ENCODE measurements around the gene ARL8B. TPM values are rescaled to one million over a fixed set of nuclear protein-coding genes. Genes with fewer than 3 reads are reported as not detected.
A peak's percentile ranks its signal among the peaks of the same experiment; 100 is the strongest.

Gene ARL8B
- total and polyA plus RNA-seq, 10 of the 15 experiments (the other 5 are each of a cell fraction or from before 2014, with no cell fraction given), result 22.0 to 80.6 (median 43.7) TPM

DNA sequence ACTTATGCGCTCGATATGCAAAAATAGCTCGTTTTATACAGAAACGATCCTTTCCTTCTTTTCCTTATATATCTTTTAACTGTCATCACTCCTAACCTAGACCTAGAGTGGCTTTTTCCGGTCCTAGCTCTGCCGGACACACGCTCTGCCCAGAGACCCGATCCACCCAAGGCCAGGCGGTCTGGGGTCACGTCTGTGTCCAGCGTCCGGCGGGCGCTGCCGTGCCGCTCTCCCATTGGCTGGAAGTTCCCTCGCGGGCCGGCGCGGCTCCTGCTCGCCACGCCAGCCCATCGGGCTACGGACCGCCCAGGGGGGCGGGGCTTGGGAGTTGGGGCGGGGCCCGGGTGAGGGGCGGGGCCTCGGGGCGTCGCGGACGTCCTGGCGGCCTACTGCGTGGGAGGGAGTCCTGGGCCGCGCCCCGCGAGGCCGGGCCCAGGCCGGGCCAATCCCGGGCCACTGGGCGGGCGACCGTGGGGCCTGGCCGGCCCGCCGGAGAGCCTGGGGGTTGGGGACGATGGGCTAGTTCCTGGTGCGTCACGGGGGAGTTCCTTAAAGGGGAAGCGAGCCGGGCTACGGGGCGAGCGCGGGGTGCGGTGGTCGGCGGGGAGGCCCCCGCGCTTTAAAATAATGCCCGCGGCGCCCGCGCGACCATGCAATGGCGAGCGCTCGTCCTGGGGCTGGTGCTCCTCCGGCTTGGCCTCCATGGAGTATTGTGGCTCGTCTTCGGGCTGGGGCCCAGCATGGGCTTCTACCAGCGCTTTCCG is 65.2 kb downstream of the ARL8B start, which contains the start of gene EDEM1 (continued):
- TF ChIP-seq, protein P1, sequence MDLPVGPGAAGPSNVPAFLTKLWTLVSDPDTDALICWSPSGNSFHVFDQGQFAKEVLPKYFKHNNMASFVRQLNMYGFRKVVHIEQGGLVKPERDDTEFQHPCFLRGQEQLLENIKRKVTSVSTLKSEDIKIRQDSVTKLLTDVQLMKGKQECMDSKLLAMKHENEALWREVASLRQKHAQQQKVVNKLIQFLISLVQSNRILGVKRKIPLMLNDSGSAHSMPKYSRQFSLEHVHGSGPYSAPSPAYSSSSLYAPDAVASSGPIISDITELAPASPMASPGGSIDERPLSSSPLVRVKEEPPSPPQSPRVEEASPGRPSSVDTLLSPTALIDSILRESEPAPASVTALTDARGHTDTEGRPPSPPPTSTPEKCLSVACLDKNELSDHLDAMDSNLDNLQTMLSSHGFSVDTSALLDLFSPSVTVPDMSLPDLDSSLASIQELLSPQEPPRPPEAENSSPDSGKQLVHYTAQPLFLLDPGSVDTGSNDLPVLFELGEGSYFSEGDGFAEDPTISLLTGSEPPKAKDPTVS (IDR thresholded peaks at IDR 0.05; ENCODE audit: low read depth, low read length), result no peak
- TF ChIP-seq STAT3 (IDR thresholded peaks at IDR 0.05; ENCODE audit: low read depth, low read length) (no peak), SREBF2 (IDR thresholded peaks at IDR 0.05; ENCODE audit: low read length) (no peak), NR2C2 (IDR thresholded peaks at IDR 0.05; ENCODE audit: borderline replicate concordance, control insufficient read depth, insufficient read length, low read depth) (no peak), PAX8 (IDR thresholded peaks at IDR 0.05) (no peak), NBN (IDR thresholded peaks at IDR 0.05) (peak; percentile 26; the same call in 1 of the 2 replicates), IKZF1 (conservative IDR thresholded peaks at IDR 0.05) (no peak), ATF7 (IDR thresholded peaks at IDR 0.05; ENCODE audit: low read depth) (no peak), BMI1 (IDR thresholded peaks at IDR 0.05; ENCODE audit: borderline replicate concordance) (no peak), MXI1 (IDR thresholded peaks at IDR 0.05; ENCODE audit: low read depth, low read length) (peak; percentile 72), BACH1 (IDR thresholded peaks at IDR 0.05; ENCODE audit: borderline replicate concordance) (peak; percentile 8), HDAC6 (IDR thresholded peaks at IDR 0.05; ENCODE audit: unreplicated experiment) (no peak), MTA3 (IDR thresholded peaks at IDR 0.05; ENCODE audit: borderline replicate concordance, low read length) (no peak), POU2F2 (IDR thresholded peaks at IDR 0.05; ENCODE audit: borderline replicate concordance, low read depth, low read length) (0 out of 3 replicates have a peak, but pooled peaks have one; percentile 35), TARDBP (IDR thresholded peaks at IDR 0.05; ENCODE audit: borderline replicate concordance) (no peak), CHD4 (IDR thresholded peaks at IDR 0.05) (no peak)
- TF ChIP-seq, protein P2, sequence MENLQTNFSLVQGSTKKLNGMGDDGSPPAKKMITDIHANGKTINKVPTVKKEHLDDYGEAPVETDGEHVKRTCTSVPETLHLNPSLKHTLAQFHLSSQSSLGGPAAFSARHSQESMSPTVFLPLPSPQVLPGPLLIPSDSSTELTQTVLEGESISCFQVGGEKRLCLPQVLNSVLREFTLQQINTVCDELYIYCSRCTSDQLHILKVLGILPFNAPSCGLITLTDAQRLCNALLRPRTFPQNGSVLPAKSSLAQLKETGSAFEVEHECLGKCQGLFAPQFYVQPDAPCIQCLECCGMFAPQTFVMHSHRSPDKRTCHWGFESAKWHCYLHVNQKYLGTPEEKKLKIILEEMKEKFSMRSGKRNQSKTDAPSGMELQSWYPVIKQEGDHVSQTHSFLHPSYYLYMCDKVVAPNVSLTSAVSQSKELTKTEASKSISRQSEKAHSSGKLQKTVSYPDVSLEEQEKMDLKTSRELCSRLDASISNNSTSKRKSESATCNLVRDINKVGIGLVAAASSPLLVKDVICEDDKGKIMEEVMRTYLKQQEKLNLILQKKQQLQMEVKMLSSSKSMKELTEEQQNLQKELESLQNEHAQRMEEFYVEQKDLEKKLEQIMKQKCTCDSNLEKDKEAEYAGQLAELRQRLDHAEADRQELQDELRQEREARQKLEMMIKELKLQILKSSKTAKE (IDR thresholded peaks at IDR 0.05; ENCODE audit: low read depth, poor library complexity, severe bottlenecking), result no peak
- TF ChIP-seq, protein P3, sequence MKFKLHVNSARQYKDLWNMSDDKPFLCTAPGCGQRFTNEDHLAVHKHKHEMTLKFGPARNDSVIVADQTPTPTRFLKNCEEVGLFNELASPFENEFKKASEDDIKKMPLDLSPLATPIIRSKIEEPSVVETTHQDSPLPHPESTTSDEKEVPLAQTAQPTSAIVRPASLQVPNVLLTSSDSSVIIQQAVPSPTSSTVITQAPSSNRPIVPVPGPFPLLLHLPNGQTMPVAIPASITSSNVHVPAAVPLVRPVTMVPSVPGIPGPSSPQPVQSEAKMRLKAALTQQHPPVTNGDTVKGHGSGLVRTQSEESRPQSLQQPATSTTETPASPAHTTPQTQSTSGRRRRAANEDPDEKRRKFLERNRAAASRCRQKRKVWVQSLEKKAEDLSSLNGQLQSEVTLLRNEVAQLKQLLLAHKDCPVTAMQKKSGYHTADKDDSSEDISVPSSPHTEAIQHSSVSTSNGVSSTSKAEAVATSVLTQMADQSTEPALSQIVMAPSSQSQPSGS (IDR thresholded peaks at IDR 0.05; ENCODE audit: low read length), result no peak
- TF ChIP-seq, protein P4, sequence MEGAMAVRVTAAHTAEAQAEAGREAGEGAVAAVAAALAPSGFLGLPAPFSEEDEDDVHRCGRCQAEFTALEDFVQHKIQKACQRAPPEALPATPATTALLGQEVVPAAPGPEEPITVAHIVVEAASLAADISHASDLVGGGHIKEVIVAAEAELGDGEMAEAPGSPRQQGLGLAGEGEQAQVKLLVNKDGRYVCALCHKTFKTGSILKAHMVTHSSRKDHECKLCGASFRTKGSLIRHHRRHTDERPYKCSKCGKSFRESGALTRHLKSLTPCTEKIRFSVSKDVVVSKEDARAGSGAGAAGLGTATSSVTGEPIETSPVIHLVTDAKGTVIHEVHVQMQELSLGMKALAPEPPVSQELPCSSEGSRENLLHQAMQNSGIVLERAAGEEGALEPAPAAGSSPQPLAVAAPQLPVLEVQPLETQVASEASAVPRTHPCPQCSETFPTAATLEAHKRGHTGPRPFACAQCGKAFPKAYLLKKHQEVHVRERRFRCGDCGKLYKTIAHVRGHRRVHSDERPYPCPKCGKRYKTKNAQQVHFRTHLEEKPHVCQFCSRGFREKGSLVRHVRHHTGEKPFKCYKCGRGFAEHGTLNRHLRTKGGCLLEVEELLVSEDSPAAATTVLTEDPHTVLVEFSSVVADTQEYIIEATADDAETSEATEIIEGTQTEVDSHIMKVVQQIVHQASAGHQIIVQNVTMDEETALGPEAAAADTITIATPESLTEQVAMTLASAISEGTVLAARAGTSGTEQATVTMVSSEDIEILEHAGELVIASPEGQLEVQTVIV (IDR thresholded peaks at IDR 0.05; ENCODE audit: borderline replicate concordance, partially characterized antibody), result peak; percentile 36

Measured in GM12878 (cell line).